K562 (cell line): ENCODE measurements around the gene CSE1L. TPM values are rescaled to one million over a fixed set of nuclear protein-coding genes. Genes with fewer than 3 reads are reported as not detected.

Experiments
- CREB1 ChIP-seq, 2 experiments: sonication (generic) in 1 of 2; formaldehyde crosslinking in 1 of 2; IDR thresholded peaks; 2 replicates each; pipeline versions ENCODE4 v1.6.1 to v1.8.0; 2012 to 2022; ENCODE audit warnings: inconsistent platforms in 1 of 2, mild to moderate bottlenecking in 1 of 2, missing genetic modification reagents in 1 of 2, moderate library complexity in 1 of 2
- DNMT1 ChIP-seq: fragments of 450-650 bp; IDR thresholded peaks from 2 replicates; pipeline ENCODE4 v1.6.1; 2016; ENCODE audit warnings: antibody characterized with exemption, mild to moderate bottlenecking
- FOXK2 ChIP-seq, 2 experiments: fragments of 450-650 bp; IDR thresholded peaks in 1 of 2; conservative IDR thresholded peaks in 1 of 2; 2 replicates each; pipeline ENCODE4 v1.6.1; 2016; ENCODE audit warnings: low read depth in 2 of 2, mild to moderate bottlenecking in 1 of 2
- GTF2E2 ChIP-seq: fragments of 200-800 bp; sonication (Bioruptor generic); IDR thresholded peaks from 2 replicates; pipeline ENCODE4 v1.6.1; 2016; ENCODE audit warnings: missing genetic modification characterization, missing compliant biosample characterization
- HMG20B ChIP-seq: fragments of 250-450 bp; sonication (Bioruptor Pico); IDR thresholded peaks from 2 replicates; pipeline ENCODE4 v1.5.0; 2021; ENCODE audit warnings: mild to moderate bottlenecking
- MTA3 ChIP-seq: fragments of 450-650 bp; formaldehyde crosslinking; IDR thresholded peaks from 2 replicates; pipeline ENCODE4 v1.6.1; 2017; ENCODE audit warnings: mild to moderate bottlenecking, borderline replicate concordance
- NELFE ChIP-seq: IDR thresholded peaks from 2 replicates; pipeline ENCODE4 v1.6.1; 2011; ENCODE audit warnings: mild to moderate bottlenecking; ENCODE audit not compliant: insufficient read depth, insufficient read length
- NR4A1 ChIP-seq, 2 experiments: fragments of 250-450 bp in 1 of 2; fragments of 450-650 bp in 1 of 2; sonication (Bioruptor Pico) in 1 of 2; IDR thresholded peaks; 2 replicates each; pipeline versions ENCODE4 v1.4.0 to v1.6.1; 2016 to 2020; ENCODE audit warnings: mild to moderate bottlenecking in 2 of 2, missing compliant biosample characterization in 1 of 2, missing genetic modification characterization in 1 of 2, moderate library complexity in 1 of 2
- PCBP1 ChIP-seq: fragments of 200-400 bp; formaldehyde crosslinking; IDR thresholded peaks from 2 replicates; pipeline ENCODE4 v1.6.1; 2018; ENCODE audit warnings: mild to moderate bottlenecking, low read depth, low read length; ENCODE audit not compliant: poor library complexity, severe bottlenecking
- PHB ChIP-seq: fragments of 250-450 bp; sonication (Bioruptor Pico); IDR thresholded peaks from 2 replicates; pipeline ENCODE4 v1.5.0; 2021
- RBM34 ChIP-seq: fragments of 200-400 bp; formaldehyde crosslinking; IDR thresholded peaks from 2 replicates; pipeline ENCODE4 v1.6.1; 2018; ENCODE audit warnings: low read length, borderline replicate concordance; ENCODE audit not compliant: insufficient read depth
- SAFB ChIP-seq: fragments of 200-400 bp; formaldehyde crosslinking; IDR thresholded peaks from 2 replicates; pipeline ENCODE4 v1.6.1; 2017; ENCODE audit warnings: low read depth, low read length, borderline replicate concordance
- SAFB2 ChIP-seq: fragments of 200-400 bp; formaldehyde crosslinking; IDR thresholded peaks from 2 replicates; pipeline ENCODE4 v1.6.1; 2018; ENCODE audit warnings: borderline replicate concordance, low read length, low read depth, moderate library complexity; ENCODE audit not compliant: severe bottlenecking
- SMARCA4 ChIP-seq: fragments of 450-650 bp; IDR thresholded peaks from 2 replicates; pipeline ENCODE4 v1.6.1; 2016
- ZBTB43 ChIP-seq: sonication (generic); formaldehyde crosslinking; IDR thresholded peaks from 2 replicates; pipeline ENCODE4 v1.8.0; 2023; ENCODE audit warnings: mild to moderate bottlenecking, missing genetic modification reagents
- ZC3H11A ChIP-seq: IDR thresholded peaks from 2 replicates; pipeline ENCODE4 v1.6.1; 2012; ENCODE audit warnings: low read depth, low read length, improper control_type of control experiment
- ZNF175 ChIP-seq: fragments of 200-800 bp; sonication (Bioruptor generic); IDR thresholded peaks from 2 replicates; pipeline ENCODE4 v1.6.1; 2016; ENCODE audit warnings: low read depth, mild to moderate bottlenecking, missing genetic modification characterization, missing compliant biosample characterization
- ZNF224 ChIP-seq: sonication (generic); formaldehyde crosslinking; IDR thresholded peaks from 2 replicates; pipeline ENCODE4 v1.8.0; 2022; ENCODE audit warnings: mild to moderate bottlenecking, missing genetic modification reagents
- ZNF785 ChIP-seq: fragments of 250-450 bp; sonication (Bioruptor Pico); IDR thresholded peaks from 2 replicates; pipeline ENCODE4 v1.4.0; 2020; ENCODE audit warnings: mild to moderate bottlenecking
- ZSCAN29 ChIP-seq: fragments of 450-650 bp; IDR thresholded peaks from 2 replicates; pipeline ENCODE4 v1.6.1; 2017
- polyA plus RNA-seq, 8 experiments: library from polyadenylated mRNA; depleted of rRNA in 4 of 8; stranded (reverse) in 5 of 8; unstranded in 3 of 8; fragments of >200 nt; fragmentation: Nextera tagmentation in 2 of 8; fragmentation: Illumina TruSeq in 1 of 8; extraction: Ambion mirVana in 2 of 8; extraction: Trizol in 1 of 8; gene quantifications; 2 replicates each; pipeline versions ENCODE4 v1.2.1 to v1.2.3, GENCODE V29; 2011 to 2014; ENCODE audit warnings: inconsistent platforms in 1 of 8, missing spikeins in 1 of 8
- total RNA-seq, 7 experiments: library from RNA; depleted of rRNA in 6 of 7; stranded (reverse); fragments of >200 nt in 6 of 7; fragmentation: Illumina TruSeq in 2 of 7; extraction: Trizol in 2 of 7; gene quantifications; 2 replicates each; pipeline versions ENCODE4 v1.2.1 to v1.2.3, GENCODE V29; 2011 to 2021; ENCODE audit warnings: low replicate concordance in 1 of 7
- TF ChIP-seq, protein P1 (sequence below): fragments of 450-650 bp; IDR thresholded peaks from 2 replicates; pipeline ENCODE4 v1.7.0; 2016; ENCODE audit warnings: borderline replicate concordance

The CSE1L gene
- total and polyA plus RNA-seq, 9 of the 15 experiments (the other 6 are each of a cell fraction or from before 2014, with no cell fraction given), result 138 to 280 (median 209) TPM

DNA sequence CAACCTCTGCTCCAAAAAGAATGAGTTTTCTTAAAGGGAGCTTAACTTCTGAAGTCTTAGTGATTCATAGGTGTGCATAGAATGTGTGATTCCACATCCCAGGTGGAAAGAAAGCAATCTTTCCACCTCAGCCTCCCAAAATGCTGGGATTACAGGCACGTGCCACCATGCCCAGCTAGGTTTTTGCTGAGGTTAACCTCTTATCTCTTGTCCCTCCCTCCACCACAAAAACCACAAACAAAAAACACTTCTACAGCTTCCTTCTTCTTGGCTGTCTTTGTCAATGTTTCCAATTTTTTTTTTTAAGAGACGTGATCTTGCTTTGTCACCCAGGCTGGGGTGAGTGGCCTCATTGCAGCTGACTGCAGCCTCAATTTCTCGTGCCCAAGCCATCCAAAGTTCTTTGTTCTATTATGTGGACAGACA lies 8.1 kb upstream of the CSE1L start (continued):
- TF ChIP-seq FOXK2 (conservative IDR thresholded peaks at IDR 0.05 in 1 of 2, IDR thresholded peaks at IDR 0.05 in 1 of 2; ENCODE audit: low read depth in 2 of 2) (peak in 1 of 2 experiments; percentile 55; a peak in 1 of 4 replicates), SMARCA4 (peak; percentile 90), ZNF175 (CRISPR knock-in tag) (no peak), DNMT1 (no peak), ZC3H11A (no peak), RBM34 (no peak), CREB1 (IDR thresholded peaks at IDR 0.05) (no peak), CREB1 (CRISPR knock-in tag; IDR thresholded peaks at IDR 0.05) (no peak), MTA3 (no peak; the same call in 1 of the 2 replicates), ZNF224 (CRISPR knock-in tag) (no peak), PCBP1 (no peak), SAFB (no peak), SAFB2 (no peak), NR4A1 (CRISPR knock-in tag; IDR thresholded peaks at IDR 0.05) (no peak), NR4A1 (tag; IDR thresholded peaks at IDR 0.05) (no peak), ZNF785 (CRISPR knock-in tag) (no peak), NELFE (no peak), GTF2E2 (tag) (0 out of 2 replicates have a peak, but pooled peaks have one; percentile 13), ZSCAN29 (no peak), PHB (no peak), ZBTB43 (no peak), HMG20B (CRISPR knock-in tag) (no peak)
- TF ChIP-seq, protein P1, sequence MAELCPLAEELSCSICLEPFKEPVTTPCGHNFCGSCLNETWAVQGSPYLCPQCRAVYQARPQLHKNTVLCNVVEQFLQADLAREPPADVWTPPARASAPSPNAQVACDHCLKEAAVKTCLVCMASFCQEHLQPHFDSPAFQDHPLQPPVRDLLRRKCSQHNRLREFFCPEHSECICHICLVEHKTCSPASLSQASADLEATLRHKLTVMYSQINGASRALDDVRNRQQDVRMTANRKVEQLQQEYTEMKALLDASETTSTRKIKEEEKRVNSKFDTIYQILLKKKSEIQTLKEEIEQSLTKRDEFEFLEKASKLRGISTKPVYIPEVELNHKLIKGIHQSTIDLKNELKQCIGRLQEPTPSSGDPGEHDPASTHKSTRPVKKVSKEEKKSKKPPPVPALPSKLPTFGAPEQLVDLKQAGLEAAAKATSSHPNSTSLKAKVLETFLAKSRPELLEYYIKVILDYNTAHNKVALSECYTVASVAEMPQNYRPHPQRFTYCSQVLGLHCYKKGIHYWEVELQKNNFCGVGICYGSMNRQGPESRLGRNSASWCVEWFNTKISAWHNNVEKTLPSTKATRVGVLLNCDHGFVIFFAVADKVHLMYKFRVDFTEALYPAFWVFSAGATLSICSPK, result no peak
